ENCODE measurements around the gene PRKD3. TPM values are rescaled to one million over a fixed set of nuclear protein-coding genes. Genes with fewer than 3 reads are reported as not detected.

PRKD3 gene
- polyA plus RNA-seq, 3 donors = 46.3 to 56.4 (median 55.8) TPM

GRCh38 chr2:37344453-37345361, 20.1 kb upstream of the PRKD3 start, which contains the start of gene QPCT:
Gene QPCT (plus strand): TSS chr2:37344630. CDS start chr2:37344732, 102 bp downstream.
- peak; percentile 56 for DNase-seq

GRCh38 chr2:37343537-37344434, 19.2 kb upstream of the PRKD3 start:
- DNase-seq = no peak

- DNase-seq = no peak
Observed at GRCh38 chr2:37342591-37343220, 18.1 kb upstream of the PRKD3 start.

GRCh38 chr2:37340637-37341036, 16.0 kb upstream of the PRKD3 start:
- DNase-seq = no peak

- DNase-seq = no peak
Observed at GRCh38 chr2:37338933-37339332, 14.3 kb upstream of the PRKD3 start.

GRCh38 chr2:37337620-37338280, 13.1 kb upstream of the PRKD3 start:
- no peak for DNase-seq

GRCh38 chr2:37335604-37336003, 11.0 kb upstream of the PRKD3 start:
- DNase-seq = no peak

- no peak for DNase-seq
Observed at GRCh38 chr2:37333256-37333655, 8.6 kb upstream of the PRKD3 start.

GRCh38 chr2:37332560-37332959, 7.9 kb upstream of the PRKD3 start:
- DNase-seq = no peak

GRCh38 chr2:37330681-37331080, 6.0 kb upstream of the PRKD3 start:
- DNase-seq = no peak

GRCh38 chr2:37326866-37327634, 2.4 kb upstream of the PRKD3 start:
- DNase-seq = no peak

- no peak for DNase-seq
Observed at GRCh38 chr2:37326285-37326684, 1.7 kb upstream of the PRKD3 start.

- DNase-seq = no peak
Observed at GRCh38 chr2:37325625-37326071, 1.0 kb upstream of the PRKD3 start.

- DNase-seq = peak; percentile 72
Observed at GRCh38 chr2:37324536-37324785, 172 bp downstream of the PRKD3 start.

- DNase-seq = peak; percentile 40
Observed at GRCh38 chr2:37323781-37324535, 675 bp downstream of the PRKD3 start.

GRCh38 chr2:37323176-37323780, 1.4 kb downstream of the PRKD3 start:
- DNase-seq = no peak

GRCh38 chr2:37322368-37322767, 2.3 kb downstream of the PRKD3 start:
- no peak for DNase-seq

- DNase-seq = no peak
Observed at GRCh38 chr2:37321029-37321682, 3.5 kb downstream of the PRKD3 start.

All from renal pelvis (tissue), 4 donors.